HG02885 (cell line): ENCODE data around the gene KIRREL3.

Experiments
- ATAC-seq: cut with Tn5 transposase; IDR thresholded peaks from one replicate; pipeline ENCODE4 v1.9.1; 2021; ENCODE audit warnings: mild to moderate bottlenecking; ENCODE audit not compliant: unreplicated experiment, poor library complexity

The KIRREL3 gene

GRCh38 chr11:126808836-126809235 lies 191.7 kb downstream of the KIRREL3 start:
- ATAC-seq = no peak

GRCh38 chr11:126808296-126808695 lies 192.3 kb downstream of the KIRREL3 start:
- no peak for ATAC-seq

GRCh38 chr11:126805870-126806269 lies 194.7 kb downstream of the KIRREL3 start:
- no peak for ATAC-seq

- ATAC-seq = no peak
Measured at GRCh38 chr11:126804363-126804762, 196.2 kb downstream of the KIRREL3 start.

GRCh38 chr11:126800009-126800408 lies 200.6 kb downstream of the KIRREL3 start:
- no peak for ATAC-seq

- no peak for ATAC-seq
Measured at GRCh38 chr11:126797457-126798169, 203.0 kb downstream of the KIRREL3 start.

- ATAC-seq = no peak
Measured at GRCh38 chr11:126793596-126793995, 207.0 kb downstream of the KIRREL3 start.

GRCh38 chr11:126791991-126792390 lies 208.6 kb downstream of the KIRREL3 start:
- no peak for ATAC-seq

- ATAC-seq = no peak
Measured at GRCh38 chr11:126791446-126791845, 209.1 kb downstream of the KIRREL3 start.

GRCh38 chr11:126790550-126791081 lies 210.0 kb downstream of the KIRREL3 start:
- ATAC-seq = no peak

GRCh38 chr11:126782810-126783209 lies 217.8 kb downstream of the KIRREL3 start:
- no peak for ATAC-seq

GRCh38 chr11:126781942-126782341 lies 218.6 kb downstream of the KIRREL3 start:
- ATAC-seq = no peak

GRCh38 chr11:126776119-126776518 lies 224.5 kb downstream of the KIRREL3 start:
- ATAC-seq = no peak

GRCh38 chr11:126772267-126772666 lies 228.3 kb downstream of the KIRREL3 start:
- ATAC-seq = no peak

- no peak for ATAC-seq
Measured at GRCh38 chr11:126768702-126769101, 231.9 kb downstream of the KIRREL3 start.

GRCh38 chr11:126766440-126766839 lies 234.1 kb downstream of the KIRREL3 start:
- ATAC-seq = no peak

GRCh38 chr11:126765196-126765595 lies 235.4 kb downstream of the KIRREL3 start:
- ATAC-seq = no peak

GRCh38 chr11:126764231-126764630 lies 236.3 kb downstream of the KIRREL3 start:
- no peak for ATAC-seq

GRCh38 chr11:126756855-126757254 lies 243.7 kb downstream of the KIRREL3 start:
- no peak for ATAC-seq

GRCh38 chr11:126756421-126756820 lies 244.1 kb downstream of the KIRREL3 start:
- no peak for ATAC-seq

GRCh38 chr11:126755526-126755925 lies 245.0 kb downstream of the KIRREL3 start:
- no peak for ATAC-seq
